Posterior vena cava (tissue), 2 donors: ENCODE measurements around the gene MADCAM1. TPM values are rescaled to one million over a fixed set of nuclear protein-coding genes. Genes with fewer than 3 reads are reported as not detected.
"Not testable (repeated sequence)": the region's sequence is repeated elsewhere in the genome, so short reads cannot be mapped to it uniquely, and the experiment has no call there.

Source experiments
- DNase-seq: peaks from one replicate; pipeline ENCODE4 v3.0.0-alpha.2; 2020; ENCODE audit warnings: low spot score
- intact Hi-C, 2 donors: fragments of 100-400 bp; cut with DNase I; formaldehyde crosslinking; loops; one replicate each; pipeline versions ENCODE4 v1.14.1 to v1.14.2; 2022 to 2023
- total RNA-seq, 2 donors: library from RNA; stranded (reverse); fragmentation: NEBNext Ultra II Directional; extraction: Animal tissue kit (Norgen Biotek cat#: 25700); gene quantifications; one replicate each; pipeline ENCODE4 v1.2.1, GENCODE V29; 2021
- donor health status: DM: yes; HTN: yes; CAD: no.
- donor health status: DM: yes; HTN: yes; CAD: no.

Gene MADCAM1
- total RNA-seq, 2 donors from 2014 or later = 0.42 TPM; not detected in 1

DNA sequence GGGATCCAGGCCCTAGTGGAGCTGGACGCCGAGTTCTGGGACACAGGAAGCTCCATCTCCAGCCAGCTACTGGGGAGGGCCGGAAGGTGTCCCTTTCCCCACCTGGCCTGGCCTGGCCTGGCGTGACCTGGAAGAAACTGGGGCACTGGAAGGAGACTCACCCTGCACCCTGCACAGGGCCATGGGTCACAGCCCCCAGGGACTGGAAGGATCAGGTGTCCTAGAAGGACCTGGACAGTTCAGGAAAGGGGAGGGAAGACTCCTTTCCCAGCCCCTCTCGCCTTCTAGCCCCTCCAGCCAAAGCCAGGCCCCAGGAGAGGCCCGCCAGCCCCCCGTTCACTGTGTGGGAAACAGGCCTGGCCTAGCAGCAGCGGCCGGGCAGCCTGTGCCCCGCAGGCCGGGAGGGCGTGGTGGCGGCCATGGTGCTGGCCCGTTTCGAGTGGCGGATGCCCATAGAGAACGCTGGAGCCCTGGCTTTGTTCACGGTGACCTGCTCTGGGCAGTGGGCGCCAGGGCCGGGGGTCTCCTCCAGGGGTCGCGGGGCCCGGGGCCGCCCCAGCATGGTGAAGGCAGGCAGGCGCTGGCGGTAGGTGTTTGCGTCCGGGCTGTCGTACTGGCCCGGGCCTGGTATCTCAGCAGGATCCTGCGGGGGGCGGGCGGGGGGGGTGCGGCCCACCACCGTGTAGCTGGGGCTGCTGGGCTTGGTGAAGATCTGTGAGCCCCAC lies 32.6 kb upstream of the MADCAM1 start:
- no peak for DNase-seq
- intact Hi-C loops = no loop called here

DNA sequence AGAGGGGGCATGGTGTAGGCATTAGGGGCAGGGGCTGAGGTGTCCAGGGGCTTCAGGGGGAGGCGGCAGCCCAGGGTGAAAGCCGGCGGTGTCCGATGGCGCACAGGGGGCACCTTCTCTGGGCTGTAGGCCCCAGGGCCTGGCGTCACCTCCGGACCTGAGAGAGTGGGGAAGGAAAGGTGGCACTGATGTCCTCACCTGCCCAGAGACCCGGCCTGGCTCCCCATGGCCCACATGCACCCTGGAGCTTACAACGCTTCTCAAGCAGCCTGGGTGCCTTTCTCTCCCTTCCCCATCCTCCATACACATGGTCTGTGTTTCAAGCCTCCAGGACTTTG lies 32.1 kb upstream of the MADCAM1 start:
- no peak for DNase-seq
- intact Hi-C loops = no loop called here

DNA sequence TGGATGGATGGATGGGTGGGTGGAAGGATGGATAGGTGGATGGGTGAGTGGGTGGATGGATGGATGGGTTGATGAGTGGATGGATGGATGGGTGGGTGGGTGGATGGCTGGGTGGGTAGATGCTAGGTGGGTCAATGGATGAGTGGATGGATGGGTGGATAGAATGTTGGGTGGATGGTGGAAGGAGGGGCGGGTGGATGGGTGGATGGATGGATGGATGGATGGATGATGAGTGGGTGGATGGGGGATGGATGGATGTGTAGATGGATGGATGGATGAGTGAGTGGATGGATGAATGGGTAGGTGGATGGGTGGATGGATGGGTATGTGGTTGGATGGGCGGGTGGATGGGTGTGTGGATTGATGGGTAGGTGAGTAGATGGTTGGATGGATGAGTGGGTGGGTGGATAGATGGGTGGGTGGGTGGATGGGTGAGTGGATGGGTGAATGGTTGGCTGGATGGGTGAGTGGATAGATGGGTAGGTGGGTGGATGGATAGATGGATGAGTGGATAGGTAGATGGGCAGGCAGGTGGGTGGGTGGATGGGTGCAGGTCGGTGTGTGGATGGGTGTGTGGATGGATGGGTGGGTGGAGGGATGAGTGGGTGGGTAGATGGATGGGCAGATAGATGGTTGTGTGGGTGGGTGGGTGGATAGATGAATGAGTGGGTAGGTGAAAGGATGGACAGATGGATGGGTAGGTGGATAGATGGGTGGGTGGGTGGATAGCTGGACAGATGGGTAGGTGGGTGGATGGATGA lies 31.1 kb upstream of the MADCAM1 start:
- intact Hi-C loops = no loop called here

DNA sequence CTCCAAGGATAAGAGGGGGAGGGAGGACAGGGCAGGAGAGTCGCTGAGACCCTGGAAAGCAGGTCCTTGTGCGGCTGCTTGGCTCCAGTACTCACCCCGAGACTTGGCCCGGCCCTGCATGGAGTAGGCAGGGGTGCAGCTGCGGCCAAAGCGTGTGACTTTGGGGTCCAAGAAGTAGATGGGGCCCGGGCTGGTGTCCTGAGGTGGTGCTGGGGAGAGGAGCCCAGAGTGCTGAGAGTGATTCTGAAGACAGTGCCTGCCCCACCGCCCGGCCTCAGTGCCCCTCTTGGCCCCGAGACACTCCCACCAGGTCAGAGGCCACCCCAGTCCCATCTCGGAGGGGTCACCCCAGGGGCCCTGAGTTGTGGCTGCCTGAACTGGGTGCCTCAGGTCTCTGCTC lies 28.7 kb upstream of the MADCAM1 start:
- no peak for DNase-seq
- intact Hi-C loops = no loop called here

More for the DNA sequence above, 31.1 kb upstream of the MADCAM1 start:
- no peak for DNase-seq

DNA sequence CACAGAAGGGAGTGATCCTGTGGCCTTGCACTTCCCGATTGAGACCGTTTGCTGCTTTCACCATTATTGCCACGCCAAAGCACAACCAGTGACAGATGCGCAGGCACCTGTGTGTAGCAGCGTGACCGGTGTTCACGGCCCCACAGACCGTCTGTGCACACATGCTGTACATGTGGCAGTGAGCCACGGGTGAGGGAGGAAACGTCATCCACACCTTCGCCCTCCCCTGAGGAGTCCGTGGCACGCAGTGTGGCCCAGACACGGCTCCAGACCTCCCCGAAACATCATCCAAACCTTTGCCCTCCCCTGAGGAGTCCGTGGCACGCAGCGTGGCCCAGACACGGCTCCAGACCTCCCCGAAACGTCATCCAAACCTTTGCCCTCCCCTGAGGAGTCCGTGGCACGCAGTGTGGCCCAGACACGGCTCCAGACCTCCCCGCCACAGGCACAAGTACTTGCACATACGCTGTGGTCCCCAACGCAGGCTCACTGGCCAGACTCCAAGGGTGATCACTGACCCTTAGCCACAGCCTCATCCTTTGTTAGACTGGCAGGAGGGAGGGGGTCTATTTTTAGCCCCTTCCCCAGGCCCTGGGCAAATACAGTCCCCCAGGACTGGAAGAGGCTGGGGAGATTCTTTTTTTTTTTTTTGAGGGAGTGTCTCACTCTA lies 27.6 kb upstream of the MADCAM1 start:
- intact Hi-C loops = no loop called here
- DNase-seq = no peak

DNA sequence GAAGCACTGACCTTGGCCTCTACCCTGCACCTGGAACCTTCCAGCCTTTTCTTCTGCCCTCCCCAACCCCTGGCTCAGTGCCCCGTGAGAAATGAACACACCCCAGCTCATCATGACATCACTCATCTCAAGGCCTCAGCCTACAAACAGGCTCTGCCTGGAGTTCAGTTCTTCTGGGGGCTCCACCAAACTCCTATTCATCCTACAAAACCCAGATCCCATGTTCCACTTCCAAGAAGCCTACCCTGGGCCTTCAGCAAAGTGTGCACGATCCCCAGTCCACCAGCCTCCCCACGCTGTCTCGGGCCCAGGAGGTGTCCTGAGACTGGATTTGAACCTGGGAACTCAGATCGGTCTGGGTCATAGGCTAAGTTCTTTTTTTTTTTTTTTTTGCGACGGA lies 26.5 kb upstream of the MADCAM1 start:
- intact Hi-C loops = loop anchor here in 1 of 2 donors (10.0 kb wide), 1 partner anchor 85 kb away; no protein-coding TSS in a partner anchor

DNA sequence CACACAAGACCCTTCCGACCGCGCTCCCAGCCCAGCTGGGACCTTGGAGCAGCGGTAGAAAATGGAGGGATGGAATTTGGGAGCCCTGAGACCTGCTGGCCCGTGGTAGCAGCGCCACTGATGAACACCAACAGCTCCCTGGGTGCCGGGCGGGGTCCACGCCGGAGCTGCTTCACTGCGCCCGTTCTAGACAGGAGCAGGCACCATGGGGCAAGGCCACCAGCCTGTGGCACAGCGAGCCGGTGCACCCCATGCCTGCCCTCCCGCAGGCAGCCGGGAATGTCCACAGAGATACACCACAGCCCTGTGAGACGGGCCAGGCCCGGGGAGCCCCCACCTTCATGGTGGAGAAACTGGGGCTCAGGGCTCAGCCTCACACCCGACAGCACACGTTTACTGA lies 25.6 kb upstream of the MADCAM1 start:
- intact Hi-C loops = loop anchor here in 1 of 2 donors (10.0 kb wide), 1 partner anchor 86 kb away; no protein-coding TSS in a partner anchor
- no peak for DNase-seq

More for the DNA sequence above, 26.5 kb upstream of the MADCAM1 start:
- no peak for DNase-seq

DNA sequence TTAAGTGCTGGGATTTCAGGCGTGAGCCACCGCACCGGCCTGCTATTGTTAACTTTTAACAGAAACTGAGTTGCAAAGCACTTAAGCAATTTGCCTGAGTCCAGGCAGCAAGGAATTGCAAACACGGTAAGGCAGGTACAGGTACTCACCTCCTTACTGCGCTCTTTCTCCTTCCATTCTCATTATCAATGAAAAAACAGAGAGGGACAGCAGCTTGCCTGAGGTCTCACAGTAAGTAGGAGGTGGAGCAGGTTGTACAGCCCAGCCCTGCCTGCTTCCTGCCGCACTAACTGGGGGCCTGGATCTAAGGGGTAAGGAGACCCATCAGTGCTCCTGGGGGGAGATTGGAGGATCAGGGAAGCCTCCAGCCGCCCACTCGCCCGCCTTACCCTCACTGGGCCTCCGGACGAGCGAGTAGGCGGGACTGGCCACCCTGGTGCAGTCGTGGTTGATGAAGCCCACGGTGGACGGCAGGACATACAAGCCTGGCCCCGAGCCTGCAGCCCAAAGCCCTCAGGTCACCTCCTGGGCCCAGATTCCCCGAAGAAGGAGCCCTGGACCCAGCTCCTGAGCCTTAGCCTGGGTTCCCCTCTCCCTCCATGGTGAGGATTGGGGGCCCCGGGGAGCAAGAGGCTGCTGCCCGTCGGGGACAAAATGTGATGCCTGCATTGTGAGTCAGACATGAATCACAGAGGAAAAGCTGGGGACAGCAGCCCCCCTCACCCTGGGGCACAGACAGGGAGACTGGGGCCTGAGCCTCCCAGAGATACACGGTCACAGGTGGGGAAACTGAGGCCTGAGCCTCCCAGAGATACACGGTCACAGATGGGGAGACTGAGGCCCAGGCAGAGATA lies 24.1 kb upstream of the MADCAM1 start:
- DNase-seq = no peak
- intact Hi-C loops = loop anchor here in 1 of 2 donors (2.0 to 10.0 kb wide), 2 partner anchors 69 to 87 kb away; no protein-coding TSS in a partner anchor

DNA sequence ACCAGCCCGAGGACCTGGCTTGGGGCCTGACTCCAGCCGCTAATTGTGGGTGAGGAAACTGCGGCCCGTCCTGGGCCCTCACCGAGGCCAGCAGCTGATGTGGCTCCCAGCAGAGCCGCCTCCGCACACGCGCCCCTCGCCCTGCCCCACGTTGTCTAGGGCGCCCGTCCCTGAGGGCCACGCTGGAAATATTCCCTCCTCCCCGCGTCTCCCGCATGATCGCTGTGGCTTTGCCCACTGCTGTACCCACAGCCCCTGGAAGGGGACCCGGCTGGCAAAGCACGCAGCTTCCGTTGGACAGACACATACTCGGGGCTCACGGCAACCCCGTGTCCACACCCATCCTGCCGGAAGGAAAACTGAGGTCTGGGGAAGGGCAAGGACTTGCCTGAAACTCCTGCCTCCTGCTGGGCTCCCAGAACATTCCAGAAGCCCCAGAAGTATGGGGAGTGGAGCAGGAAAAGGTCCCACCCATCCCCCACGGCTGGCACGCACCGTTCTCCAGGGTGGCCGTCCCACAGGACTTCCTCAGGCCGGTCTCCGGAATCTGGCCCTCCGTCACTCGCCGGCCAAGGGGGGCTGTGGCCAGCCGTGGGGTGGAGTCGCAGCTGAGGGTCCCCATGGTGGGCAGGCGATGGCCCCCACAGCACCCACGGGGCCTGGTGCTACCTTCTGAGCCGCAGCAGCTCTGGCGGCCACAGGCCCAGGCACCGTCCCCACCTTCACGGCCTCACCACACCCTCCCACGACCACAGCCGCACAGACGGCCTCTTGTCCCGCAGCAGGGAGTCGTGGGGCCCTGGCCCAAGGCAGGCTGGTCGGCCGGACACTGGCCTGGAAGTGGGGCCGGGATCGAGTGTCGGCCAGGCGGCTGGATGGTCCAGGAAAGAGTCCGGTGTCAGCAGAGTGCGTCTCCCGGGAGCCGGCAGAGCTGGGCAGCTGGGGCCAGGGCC lies 21.9 kb upstream of the MADCAM1 start:
- DNase-seq = peak; percentile 81
- intact Hi-C loops = loop anchor here in 1 of 2 donors (10.0 kb wide), 1 partner anchor 90 kb away; no protein-coding TSS in a partner anchor

DNA sequence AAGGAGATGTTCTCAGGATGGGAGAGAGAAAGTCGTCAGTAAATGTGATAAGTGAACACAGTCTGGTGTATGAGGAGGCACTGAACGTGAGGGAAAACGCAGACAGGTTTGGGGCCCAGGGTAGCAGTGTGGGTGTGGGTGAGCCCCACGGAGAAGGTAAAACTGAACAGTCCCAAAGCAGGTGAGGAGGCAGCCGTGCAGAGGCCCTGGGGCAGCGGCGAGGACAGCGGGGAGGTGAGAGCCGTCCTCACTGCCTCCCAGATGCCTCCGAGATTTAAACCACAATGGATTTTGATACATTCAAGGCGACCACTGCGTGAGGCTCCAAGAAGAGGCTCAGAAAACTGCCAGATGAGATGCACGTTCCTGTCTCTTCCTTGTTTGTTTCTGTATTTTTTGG lies 20.9 kb upstream of the MADCAM1 start:
- intact Hi-C loops = loop anchor here in 1 of 2 donors (10.0 kb wide), 1 partner anchor 91 kb away; no protein-coding TSS in a partner anchor

DNA sequence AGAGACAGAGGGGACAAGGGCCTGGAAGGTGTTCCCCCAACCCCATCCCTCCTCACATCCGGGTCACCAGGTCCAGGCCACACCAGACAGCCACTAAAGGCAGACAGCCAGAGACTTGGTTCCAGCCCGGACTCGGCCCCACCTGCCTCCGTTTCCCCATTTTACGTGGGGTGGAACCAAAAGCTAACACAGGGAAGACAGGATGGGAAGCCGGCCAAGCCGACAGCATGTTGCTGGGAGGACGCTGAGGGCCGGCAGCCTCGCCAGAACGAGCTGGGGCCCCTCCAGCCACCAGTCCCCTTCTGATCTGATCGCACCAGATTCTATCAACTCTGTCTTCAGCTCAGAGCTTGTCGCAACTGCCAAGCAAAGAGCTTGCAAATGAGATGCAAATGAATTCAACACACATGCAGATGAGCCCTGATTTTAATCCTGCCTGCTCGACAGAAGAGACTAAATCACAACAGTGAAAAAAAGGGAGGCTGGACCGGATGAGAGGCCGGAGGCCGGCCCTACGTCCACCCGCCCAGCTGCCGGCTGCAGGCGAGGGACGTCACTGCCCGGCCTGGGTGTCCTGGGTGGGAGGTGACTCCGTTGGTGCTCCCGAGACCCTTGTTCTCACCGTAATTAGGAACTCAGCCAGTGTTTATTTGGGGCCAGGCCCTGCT lies 17.9 kb upstream of the MADCAM1 start:
- no peak for DNase-seq
- intact Hi-C loops = loop anchor here in 1 of 2 donors (10.0 kb wide), 1 partner anchor 94 kb away; no protein-coding TSS in a partner anchor

More for the DNA sequence above, 20.9 kb upstream of the MADCAM1 start:
- DNase-seq = no peak

DNA sequence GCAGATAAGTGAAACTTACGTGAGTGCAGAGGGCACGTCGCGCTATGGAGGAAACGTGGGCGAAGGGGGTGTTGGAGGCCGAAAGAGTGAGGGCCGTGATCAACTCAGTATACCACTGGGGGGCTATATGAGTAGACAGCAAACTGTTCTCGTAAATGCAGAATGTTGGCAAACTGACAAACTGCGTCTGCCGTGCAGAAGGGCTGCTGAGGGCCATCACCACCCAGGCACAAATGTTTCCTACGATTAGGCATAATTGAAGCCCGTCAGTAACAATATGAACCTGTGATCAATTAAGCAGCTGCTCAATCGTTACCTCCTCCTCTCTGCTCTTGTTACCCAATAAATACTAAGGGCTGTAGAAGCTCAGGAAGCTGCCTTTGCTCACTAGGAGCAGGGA lies 17.3 kb upstream of the MADCAM1 start:
- intact Hi-C loops = loop anchor here in 1 of 2 donors (10.0 kb wide), 1 partner anchor 94 kb away; no protein-coding TSS in a partner anchor
- DNase-seq = no peak

DNA sequence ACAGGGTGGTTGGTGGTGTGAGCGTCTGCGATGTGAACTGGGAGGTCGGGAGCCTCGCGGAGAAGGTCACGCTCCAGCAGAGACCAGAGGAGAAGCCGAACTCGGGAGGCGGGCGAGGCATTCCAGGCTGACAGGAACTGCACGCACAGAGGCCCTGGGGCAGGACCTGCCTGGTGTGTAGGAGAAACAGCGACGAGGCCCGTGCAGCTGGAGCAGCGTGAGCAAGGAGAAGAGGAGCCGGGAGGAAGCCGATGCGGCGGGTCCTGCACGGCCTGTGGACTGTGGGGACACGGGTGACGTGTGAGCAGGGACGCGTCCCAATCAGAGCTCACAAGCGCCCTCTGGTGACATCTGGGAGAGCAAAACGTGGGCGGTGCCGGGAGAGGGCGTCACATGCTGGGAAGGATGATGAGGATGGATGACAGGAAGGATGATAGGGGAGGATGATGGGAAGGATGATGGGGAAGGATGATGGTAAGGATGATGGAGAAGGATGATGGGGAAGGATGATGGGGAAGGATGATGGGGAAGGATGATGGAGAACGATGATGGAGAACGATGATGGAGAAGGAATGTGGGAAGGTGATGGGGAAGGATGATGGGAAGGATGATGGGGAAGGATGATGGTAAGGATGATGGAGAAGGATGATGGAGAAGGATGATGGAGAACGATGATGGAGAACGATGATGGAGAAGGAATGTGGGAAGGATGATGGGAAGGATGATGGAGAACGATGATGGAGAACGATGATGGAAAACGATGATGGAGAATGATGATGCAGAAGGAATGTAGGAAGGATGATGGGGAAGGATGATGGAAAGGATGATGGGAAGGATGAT lies 16.1 kb upstream of the MADCAM1 start:
- peak; percentile 96 for DNase-seq
- intact Hi-C loops = no loop called here

DNA sequence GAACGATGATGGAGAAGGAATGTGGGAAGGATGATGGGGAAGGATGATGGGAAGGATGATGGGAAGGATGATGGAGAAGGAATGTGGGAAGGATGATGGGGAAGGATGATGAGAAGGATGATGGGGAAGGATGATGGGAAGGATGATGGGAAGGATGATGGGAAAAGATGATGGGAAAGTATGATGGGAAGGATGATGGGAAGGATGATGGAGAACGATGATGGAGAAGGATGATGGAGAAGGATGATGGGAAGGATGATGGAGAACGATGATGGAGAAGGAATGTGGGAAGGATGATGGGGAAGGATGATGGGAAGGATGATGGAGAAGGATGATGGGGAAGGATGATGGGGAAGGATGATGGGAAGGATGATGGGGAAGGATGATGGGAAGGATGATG lies 15.2 kb upstream of the MADCAM1 start:
- DNase-seq, intact Hi-C loops: not testable (repeated sequence)

DNA sequence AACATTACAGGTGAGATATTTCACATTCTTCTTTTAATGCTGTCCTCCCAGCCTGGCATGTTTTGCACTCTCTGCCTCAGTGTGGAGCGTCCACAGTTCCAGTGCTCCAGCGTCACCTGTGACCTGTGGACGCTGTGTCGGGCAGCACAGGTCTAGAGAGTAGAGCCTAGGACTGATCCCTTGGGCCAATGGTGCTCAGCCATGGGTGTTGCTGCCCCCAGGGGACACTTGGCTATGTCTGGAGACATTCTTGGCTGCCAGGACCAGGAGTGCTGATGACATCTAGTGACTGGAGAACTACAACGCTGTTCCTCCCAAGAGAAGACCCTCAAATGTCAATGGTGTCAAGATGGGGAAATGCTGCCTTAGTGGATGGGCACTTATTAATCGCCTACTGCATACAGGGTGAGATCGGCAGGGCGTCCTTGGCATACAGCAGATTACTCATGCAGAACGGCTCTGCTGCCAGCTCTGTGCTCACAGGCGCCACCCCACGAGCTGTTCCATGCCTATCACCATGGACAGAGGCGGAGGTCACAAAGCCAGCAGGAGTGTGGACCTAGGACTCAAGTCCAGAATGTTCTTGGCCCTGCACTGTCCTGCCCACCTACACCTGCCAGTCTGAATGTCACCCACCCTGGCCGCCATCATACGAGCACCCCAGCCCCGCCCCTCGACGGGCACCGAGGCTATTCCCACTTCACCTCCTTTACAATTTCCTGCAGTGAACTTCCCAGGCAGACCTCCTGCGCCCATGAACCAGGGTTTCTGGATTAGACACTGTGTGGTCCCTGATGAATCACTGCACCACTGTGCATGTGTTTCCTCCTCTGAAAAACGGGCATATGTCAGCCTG lies 13.9 kb upstream of the MADCAM1 start:
- DNase-seq = peak; percentile 68
- intact Hi-C loops = no loop called here
